Stimulated activated naive CD8-positive, alpha-beta T cell treated with anti-CD3 and anti-CD28 coated beads, Interleukin-15, Interleukin-2, amounts not matched to agents 100 ng/mL and 50 ng/mL, for 24 hours (primary cell): ENCODE results near the gene MAPKBP1.

Experiments used
- H3K27ac Mint-ChIP-seq: one replicate; pipeline ENCODE4 v1.8.0; 2021; ENCODE audit warnings: mild to moderate bottlenecking, mixed read lengths
- H3K27me3 Mint-ChIP-seq: one replicate; pipeline ENCODE4 v1.8.0; 2021; ENCODE audit warnings: mixed read lengths
- H3K36me3 Mint-ChIP-seq: one replicate; pipeline ENCODE4 v1.8.0; 2021; ENCODE audit warnings: low read depth, mixed read lengths
- H3K4me1 Mint-ChIP-seq: one replicate; pipeline ENCODE4 v1.8.0; 2021; ENCODE audit warnings: low read depth, mixed read lengths
- H3K4me3 Mint-ChIP-seq: one replicate; pipeline ENCODE4 v1.8.0; 2021; ENCODE audit warnings: mild to moderate bottlenecking, mixed read lengths
- H3K9me3 Mint-ChIP-seq: one replicate; pipeline ENCODE4 v1.8.0; 2021; ENCODE audit warnings: mixed read lengths

MAPKBP1 gene

DNA sequence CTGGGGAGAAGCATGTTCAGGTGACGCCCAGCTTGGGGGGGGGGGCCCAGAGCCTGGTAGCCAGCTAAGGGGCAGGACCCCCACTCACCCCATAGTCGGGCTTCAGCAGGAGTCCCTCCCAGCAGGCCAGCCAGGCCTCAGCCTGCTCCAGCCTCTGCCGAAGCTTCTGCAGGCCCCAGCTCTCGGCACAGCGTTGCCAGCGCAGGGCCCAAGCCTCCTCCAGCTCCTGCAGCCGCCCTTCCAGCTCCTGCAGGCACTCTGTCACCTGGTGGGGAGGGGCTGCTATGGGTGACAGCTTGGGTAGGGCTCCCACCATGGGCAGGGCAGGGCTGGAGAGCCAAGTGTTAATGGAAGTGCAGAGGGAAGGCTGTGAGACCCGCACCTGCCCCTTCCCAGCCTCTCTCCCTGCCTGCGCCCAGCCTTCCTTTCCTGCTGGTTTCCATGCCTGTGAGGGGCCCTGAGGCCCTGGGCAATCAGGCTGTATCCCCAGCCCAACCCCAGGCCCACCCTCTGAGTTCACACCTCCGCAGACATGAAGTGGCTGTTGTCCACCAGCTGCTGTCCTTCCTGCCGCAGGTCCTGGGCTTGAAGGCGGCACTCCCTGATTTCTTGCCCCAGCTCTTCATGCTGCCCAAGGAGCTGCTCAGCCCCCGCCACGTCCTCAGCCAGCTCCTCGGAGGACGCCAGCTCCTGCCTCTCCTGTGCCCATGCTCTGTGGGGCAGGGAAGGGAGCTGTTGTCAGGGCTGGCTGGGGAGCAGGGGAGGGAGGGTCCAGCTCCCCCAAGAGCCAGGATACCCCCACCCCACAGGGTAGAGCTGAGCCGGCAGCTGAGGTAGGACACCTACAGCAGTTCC, 78.7 kb downstream of the MAPKBP1 start:
- Mint-ChIP-seq H3K9me3 (no peaks in the 10 kb centered on the region), H3K4me3 (no peak overlapping the region), H3K27ac (no peak overlapping the region), H3K4me1 (no peaks in the 10 kb centered on the region), H3K27me3 (no peaks in the 10 kb centered on the region), H3K36me3 (no peaks in the 10 kb centered on the region)

DNA sequence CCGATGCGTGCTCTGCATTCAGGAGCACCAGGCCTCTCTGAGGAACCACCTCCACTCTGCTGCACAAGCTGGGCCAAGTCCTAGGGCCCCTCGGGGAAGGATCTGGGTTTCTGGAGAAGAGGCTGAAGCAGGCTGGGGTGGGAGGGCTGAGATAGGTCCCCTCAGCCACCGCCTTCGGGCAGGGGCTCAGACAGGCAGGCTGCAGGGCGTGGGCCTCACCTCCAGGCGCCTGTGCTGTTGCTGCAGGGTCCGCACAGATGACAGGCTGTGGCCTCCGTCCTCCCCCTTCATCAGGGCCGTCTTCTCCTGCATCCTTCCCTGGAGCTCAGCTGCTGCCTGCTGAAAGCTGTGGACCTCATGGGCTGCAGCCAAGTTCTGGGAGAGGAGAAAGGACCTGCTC, 79.5 kb downstream of the MAPKBP1 start:
- Mint-ChIP-seq H3K36me3 (no peaks in the 10 kb centered on the region), H3K27ac (no peak overlapping the region), H3K4me1 (no peaks in the 10 kb centered on the region), H3K4me3 (no peak overlapping the region), H3K27me3 (no peaks in the 10 kb centered on the region), H3K9me3 (no peaks in the 10 kb centered on the region)

DNA sequence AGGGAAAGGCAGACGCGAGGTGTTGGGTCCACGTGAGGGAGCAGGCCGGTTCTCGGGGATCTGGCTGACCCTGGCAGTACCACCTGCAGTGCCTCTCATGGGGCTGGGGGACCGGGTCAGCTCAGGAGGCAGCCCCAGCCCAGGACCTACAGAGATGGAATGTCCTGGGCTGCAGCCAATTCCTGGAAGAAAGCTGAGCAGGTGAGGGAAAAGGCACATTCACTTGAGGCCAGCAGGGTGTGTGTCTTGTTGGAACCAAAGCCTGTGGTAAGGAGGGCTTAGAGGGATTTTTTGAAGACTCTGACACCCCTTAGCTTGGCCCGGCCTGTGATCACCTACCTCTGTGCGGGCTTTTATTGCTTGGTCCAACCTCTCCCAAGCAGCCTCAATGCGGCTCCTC, 80.2 kb downstream of the MAPKBP1 start:
- no peaks in the 10 kb centered on the region for H3K27me3 Mint-ChIP-seq
- no peak overlapping the region for H3K4me3 Mint-ChIP-seq
- no peaks in the 10 kb centered on the region for H3K36me3 Mint-ChIP-seq
- H3K27ac Mint-ChIP-seq = no peak overlapping the region
- H3K4me1 Mint-ChIP-seq = no peaks in the 10 kb centered on the region
- no peaks in the 10 kb centered on the region for H3K9me3 Mint-ChIP-seq

DNA sequence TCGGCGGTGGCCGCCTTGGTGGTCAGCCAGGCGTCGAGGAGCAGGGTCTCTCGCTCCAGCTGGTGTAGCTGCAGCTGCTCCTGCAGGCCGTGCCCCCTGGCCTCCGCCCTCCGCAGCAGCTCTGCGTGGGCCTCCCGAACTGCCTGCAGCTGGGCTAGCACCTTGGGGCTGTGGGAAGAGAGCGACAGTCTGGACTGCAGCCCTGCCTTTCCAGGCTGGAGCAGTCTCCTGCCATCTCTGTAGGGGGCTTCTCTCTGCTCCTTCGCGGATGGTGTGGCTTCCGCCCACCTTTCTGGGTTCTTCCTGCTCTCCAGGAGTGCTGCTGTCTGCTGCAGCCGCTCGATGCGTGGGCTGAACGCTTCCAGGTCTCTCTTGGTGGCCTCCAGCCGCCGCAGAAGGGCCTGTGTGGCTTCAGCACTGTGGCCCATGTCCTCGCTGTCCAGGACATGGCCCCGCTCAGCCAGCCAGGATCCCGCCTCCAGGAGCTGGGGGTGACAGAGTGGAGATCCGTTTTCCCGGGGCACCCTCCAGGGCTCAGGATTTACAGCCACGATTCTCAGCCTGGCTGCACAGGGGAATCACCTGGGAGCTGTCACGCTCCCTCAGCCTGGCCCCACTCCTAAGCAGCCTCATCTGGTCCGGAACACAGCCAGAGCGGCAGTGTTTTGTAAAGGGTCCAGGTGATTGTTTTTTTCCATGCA, 81.1 kb downstream of the MAPKBP1 start:
- no peaks in the 10 kb centered on the region for H3K9me3 Mint-ChIP-seq
- H3K27ac Mint-ChIP-seq = no peak overlapping the region
- peaks cover 4% of the 10 kb centered on the region for H3K4me1 Mint-ChIP-seq
- H3K4me3 Mint-ChIP-seq = no peak overlapping the region
- no peaks in the 10 kb centered on the region for H3K36me3 Mint-ChIP-seq
- no peaks in the 10 kb centered on the region for H3K27me3 Mint-ChIP-seq

DNA sequence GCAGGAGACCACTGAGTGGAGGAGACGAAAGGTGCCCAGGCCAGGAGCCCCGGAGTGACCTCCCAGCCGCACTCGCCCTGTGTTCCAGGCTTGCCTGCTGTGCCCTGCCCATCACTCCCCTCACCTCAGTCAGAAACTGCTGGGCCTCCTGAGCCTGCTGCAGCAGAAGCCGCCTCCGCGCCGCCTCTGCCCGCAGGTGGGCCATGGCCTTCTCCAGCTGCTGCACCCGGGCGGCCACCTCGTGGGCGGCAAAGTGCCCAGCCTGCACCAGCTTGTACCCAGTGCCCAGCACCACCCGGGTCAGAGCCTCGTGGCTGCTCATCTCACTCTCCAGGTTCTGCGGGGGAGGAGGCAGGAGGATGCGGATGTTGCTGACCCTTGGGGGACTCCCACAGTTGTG, 82.0 kb downstream of the MAPKBP1 start:
- Mint-ChIP-seq H3K4me1 (peaks cover 4% of the 10 kb centered on the region), H3K27ac (no peak overlapping the region), H3K36me3 (no peaks in the 10 kb centered on the region), H3K4me3 (no peak overlapping the region), H3K27me3 (no peaks in the 10 kb centered on the region), H3K9me3 (no peaks in the 10 kb centered on the region)

DNA sequence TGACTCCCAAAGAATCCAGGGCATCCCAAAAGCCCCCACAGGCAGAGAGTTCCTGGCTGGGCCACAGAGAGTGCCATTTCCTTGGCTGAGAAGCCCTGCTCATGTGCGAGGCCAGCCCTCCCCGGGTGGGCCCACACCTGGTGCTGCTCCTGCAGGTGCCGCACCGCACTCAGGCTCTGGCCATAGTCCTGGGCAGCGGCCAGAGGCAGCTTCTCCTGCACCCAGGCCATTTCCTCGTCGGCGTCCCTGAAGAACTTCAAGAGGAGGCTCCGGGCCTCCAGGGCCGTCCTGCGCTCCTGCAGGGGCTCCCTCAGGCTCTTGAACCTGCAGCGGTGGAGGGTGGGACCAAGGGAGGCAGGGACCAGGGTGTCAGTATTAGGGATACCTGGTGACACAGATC, 82.4 kb downstream of the MAPKBP1 start:
- no peaks in the 10 kb centered on the region for H3K36me3 Mint-ChIP-seq
- no peak overlapping the region for H3K4me3 Mint-ChIP-seq
- no peaks in the 10 kb centered on the region for H3K27me3 Mint-ChIP-seq
- peaks cover 4% of the 10 kb centered on the region for H3K4me1 Mint-ChIP-seq
- no peaks in the 10 kb centered on the region for H3K9me3 Mint-ChIP-seq
- no peak overlapping the region for H3K27ac Mint-ChIP-seq

DNA sequence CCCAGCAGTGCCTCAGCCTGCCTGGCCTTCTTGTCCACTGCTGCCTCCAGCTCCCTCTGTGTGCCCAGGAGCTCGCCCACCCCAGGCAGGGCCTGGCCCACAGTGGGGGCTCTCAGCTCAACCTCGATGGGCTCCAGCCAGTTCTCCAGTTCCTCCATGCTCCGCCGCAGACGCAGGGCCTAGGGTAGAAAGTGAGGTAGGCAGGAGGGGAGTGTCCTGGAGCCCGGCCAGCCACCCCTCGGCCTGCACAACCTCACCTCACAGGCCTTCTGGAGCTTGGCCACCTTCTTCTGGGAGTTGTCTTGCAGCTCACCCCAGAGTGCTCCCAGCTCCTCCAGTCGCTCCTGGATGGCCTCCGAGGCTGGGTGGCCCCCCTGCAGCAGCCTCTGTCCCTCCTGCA, 83.0 kb downstream of the MAPKBP1 start:
- Mint-ChIP-seq H3K9me3 (no peaks in the 10 kb centered on the region), H3K4me1 (peaks cover 4% of the 10 kb centered on the region), H3K27ac (no peak overlapping the region), H3K27me3 (no peaks in the 10 kb centered on the region), H3K36me3 (no peaks in the 10 kb centered on the region), H3K4me3 (no peak overlapping the region)

DNA sequence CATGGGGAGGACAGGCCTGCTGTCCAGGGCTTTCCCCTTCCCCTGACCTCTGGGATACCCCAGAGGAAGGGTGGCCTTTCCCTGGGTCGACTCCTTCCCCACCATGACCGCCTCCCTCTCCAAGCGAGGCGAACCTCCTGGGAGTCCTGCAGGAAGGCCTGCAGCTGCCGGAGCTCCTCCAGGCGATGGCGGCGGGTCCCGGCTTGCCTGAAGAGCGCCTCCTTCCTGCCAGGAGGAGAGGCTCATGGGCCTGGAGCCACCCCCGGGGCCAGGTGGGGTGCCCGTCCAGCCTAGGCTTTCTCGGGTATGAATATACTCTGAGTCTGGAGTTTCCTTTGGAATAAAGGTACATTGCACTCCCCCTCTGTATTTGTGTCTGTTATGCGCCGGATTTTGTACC, 84.5 kb downstream of the MAPKBP1 start:
- H3K27ac Mint-ChIP-seq = no peak overlapping the region
- no peak overlapping the region for H3K4me3 Mint-ChIP-seq
- H3K36me3 Mint-ChIP-seq = no peaks in the 10 kb centered on the region
- no peaks in the 10 kb centered on the region for H3K27me3 Mint-ChIP-seq
- peaks cover 4% of the 10 kb centered on the region for H3K4me1 Mint-ChIP-seq
- H3K9me3 Mint-ChIP-seq = no peaks in the 10 kb centered on the region

DNA sequence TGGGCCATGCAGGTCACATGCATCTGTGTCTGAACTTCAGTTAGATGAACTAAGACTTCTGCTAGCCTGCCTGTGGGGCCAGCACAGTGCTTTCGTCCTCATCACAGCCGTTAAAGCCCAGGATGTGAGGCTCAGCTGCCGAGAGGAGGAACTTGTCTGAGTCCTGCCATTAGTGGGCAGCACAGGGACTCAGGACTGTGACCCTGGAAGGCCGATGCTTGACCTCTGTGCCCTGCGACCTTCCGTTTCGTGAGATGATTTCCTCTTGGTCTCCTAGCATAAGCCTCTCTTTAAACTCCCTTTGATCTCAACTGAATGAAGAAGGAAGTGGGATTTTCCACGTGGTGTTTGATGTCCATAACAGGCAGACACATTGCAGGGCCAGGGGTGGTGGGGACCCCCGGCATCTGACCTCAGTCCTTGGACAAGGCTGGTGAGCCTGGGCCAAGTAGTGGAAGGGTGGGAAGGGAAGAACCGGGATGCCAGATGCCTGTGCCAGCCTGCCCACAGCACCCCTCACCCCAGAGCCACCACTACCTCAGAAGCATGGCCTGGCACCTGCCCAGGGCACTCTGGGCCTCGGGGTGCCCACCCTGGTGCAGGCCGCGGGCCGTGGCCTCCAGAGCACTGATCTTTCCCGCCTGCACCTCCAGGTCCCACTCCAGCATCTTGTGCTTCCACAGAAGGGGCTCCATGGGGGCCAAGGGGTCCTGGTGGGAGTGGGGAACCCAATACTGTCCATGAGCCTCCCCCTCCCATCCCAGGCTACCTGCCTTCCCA, 86.0 kb downstream of the MAPKBP1 start:
- Mint-ChIP-seq H3K4me3 (no peak overlapping the region), H3K4me1 (peaks cover 4% of the 10 kb centered on the region), H3K9me3 (no peaks in the 10 kb centered on the region), H3K27ac (no peak overlapping the region), H3K36me3 (no peaks in the 10 kb centered on the region), H3K27me3 (no peaks in the 10 kb centered on the region)

DNA sequence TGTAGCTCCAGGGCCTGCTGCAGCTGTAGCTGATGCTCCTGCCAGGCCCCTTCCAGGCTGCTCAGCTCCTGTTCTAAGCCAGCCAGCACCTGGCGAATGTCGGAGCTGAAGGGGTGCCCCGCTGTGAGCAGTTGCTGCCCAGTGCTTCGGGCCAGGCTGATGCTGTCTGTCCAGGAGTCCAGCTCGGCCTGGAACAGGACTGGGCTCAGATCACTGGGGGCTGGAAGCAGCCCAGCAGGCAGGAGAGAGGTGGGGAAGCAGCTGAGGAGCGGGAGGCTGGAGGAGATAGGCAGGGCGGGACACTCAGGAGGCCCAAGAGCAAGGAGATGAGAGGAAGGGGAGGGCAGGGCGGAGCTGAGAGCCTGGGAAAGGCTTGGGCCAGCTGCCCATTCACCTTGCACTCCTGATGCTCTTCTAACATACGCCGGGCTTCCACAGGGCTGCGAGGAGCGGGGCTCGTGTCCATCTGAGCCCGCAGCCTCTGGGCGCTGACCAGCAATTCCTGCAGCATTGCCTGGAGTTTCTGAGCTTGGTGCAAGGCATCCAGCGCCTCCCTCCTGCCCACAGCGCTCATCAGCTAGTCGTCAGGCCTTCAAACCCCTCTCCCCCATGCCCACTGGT, 87.6 kb downstream of the MAPKBP1 start:
- no peaks in the 10 kb centered on the region for H3K9me3 Mint-ChIP-seq

DNA sequence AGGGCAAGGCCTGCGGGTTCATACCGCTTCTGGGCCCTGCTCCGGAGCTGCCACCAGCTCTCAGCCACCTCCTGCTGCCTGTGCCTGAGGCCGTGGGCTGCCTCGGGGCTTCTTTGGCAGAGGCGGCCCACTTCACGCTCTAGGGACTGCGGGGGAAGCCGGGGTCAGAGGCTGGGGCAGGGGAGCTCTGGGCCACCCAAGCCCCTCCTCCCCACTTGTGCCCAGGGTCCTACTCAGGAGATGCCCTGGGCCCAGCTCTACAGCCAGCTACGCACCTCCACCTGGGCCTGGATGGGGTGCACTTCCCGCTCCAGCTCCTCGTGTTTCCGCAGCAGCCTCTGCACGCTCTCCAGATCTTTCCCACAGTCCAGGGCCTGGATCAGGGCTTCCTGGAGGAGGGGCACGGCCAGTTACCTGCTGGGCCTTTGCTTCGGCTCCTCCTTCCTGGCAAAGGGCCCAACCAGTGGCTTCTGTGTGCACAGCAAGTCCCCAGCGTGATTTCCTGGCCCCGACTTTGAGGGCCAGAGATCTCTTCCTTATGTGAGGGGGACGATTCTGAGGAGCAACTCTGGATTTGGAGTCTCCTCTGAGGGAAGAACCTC, 88.3 kb downstream of the MAPKBP1 start:
- peaks cover 4% of the 10 kb centered on the region for H3K4me1 Mint-ChIP-seq

More for the DNA sequence above, 87.6 kb downstream of the MAPKBP1 start:
- H3K27me3 Mint-ChIP-seq = no peaks in the 10 kb centered on the region
- no peak overlapping the region for H3K4me3 Mint-ChIP-seq
- H3K27ac Mint-ChIP-seq = no peak overlapping the region
- H3K4me1 Mint-ChIP-seq = peaks cover 4% of the 10 kb centered on the region
- no peaks in the 10 kb centered on the region for H3K36me3 Mint-ChIP-seq

DNA sequence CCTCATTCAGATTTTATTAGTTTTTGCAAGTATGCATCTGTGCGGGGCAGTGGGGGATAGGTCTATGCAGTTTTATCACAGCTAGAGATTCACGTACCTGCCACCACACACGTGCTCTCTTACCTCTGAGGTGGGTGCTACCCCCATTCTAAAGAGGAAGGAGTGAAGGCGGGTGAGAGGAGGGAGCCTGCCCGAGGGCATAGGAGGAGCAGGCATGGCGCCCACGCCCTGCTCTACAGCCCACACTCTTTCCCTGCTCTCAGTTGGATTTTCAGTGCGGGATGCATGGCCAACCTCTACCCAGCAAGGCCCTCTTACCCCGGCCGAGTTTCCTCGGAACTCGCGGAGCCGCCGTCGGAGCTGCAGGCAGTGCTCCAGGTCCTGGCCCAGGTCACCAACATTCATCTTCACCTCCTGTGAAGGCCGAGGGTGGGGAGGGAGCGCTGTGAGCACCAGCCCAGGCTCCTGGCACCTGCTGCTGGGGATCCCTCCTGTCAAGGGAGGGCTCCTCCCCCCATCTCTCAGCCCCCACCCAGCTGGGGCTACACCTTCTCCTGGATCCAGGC, 91.3 kb downstream of the MAPKBP1 start:
- Mint-ChIP-seq H3K27ac (no peak overlapping the region), H3K36me3 (no peaks in the 10 kb centered on the region), H3K27me3 (no peaks in the 10 kb centered on the region), H3K4me3 (no peak overlapping the region), H3K4me1 (peaks cover 2% of the 10 kb centered on the region), H3K9me3 (no peaks in the 10 kb centered on the region)

More for the DNA sequence above, 88.3 kb downstream of the MAPKBP1 start:
- Mint-ChIP-seq H3K4me3 (no peak overlapping the region), H3K36me3 (no peaks in the 10 kb centered on the region), H3K27ac (peak overlapping the region; percentile 58), H3K27me3 (no peaks in the 10 kb centered on the region), H3K9me3 (no peaks in the 10 kb centered on the region)

DNA sequence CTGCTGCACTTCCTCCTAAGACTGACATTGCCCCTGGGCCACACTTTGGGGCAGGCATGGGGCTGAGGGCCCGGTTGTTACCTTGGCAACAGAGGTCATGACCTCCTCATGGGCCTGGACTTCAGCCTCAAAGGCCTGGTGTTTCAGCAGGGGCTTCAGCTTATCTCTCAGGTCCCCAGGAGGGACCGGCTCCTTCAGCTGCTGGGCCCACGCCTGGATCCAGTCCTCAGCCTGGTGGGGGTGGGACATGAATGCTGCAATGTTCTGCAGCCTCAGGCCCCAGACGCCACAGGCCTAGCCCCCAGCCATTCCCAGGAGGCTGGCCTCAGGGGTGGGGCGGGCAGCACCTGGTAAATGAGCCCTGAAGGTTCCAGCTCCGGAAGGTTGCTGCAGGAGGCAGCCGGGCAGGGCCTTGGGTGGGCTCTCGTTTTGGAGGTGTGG, 92.0 kb downstream of the MAPKBP1 start:
- Mint-ChIP-seq H3K27me3 (no peaks in the 10 kb centered on the region), H3K27ac (no peak overlapping the region), H3K4me1 (peaks cover 6% of the 10 kb centered on the region), H3K4me3 (no peak overlapping the region), H3K9me3 (no peaks in the 10 kb centered on the region), H3K36me3 (no peaks in the 10 kb centered on the region)

DNA sequence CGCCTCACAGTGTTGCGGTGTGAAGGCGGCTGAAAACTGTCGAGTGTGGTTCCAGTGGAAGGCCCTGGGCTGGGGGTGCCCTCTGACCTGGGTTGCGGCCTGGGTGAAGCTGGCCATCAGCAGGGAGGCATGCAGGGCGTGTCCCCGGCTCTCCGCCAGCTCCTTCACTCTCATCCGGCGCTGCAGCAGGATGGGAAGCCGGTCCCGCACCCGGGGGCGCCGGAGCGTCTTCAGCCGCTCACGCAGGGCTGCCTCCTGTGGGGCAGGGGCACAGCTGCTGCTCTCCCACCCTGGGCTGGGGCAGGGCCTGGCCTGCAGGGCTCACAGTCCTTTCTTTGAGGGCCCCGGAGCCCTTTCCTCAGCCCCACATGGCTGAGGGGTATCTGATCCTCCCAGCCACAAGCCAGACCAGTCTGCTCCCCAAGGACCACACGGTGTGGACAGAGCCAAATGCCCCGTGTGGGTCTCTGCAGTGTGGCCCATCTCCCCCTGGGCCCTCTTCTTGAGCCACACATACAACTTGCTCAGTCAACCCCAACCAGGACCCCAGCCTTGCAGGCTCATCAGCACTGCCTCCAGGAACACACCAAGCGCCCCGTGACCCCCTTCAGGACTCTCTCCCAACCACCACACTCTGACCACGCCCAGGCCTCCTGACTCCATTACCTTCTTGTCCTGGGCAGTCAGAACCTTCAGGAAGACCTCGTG, 92.7 kb downstream of the MAPKBP1 start:
- Mint-ChIP-seq H3K27me3 (no peaks in the 10 kb centered on the region), H3K27ac (no peak overlapping the region), H3K9me3 (no peaks in the 10 kb centered on the region), H3K4me1 (peaks cover 6% of the 10 kb centered on the region), H3K36me3 (no peaks in the 10 kb centered on the region), H3K4me3 (no peak overlapping the region)
